Body of pancreas (tissue), 4 donors: ENCODE measurements around the gene PTPRD.

Experiments used
- POLR2A ChIP-seq, 3 donors: fragments of 450-650 bp; IDR thresholded peaks; one replicate each; pipeline ENCODE4 v1.6.1; 2016; ENCODE audit warnings: antibody characterized with exemption in 3 of 3, mild to moderate bottlenecking in 2 of 3
- TF ChIP-seq, protein P1 (sequence below), 7 experiments: fragments of 450-650 bp in 4 of 7; fragments of 200-600 bp in 3 of 7; sonication (generic) in 3 of 7; IDR thresholded peaks; one replicate each; pipeline ENCODE4 v1.5.1; 2016 to 2019; ENCODE audit warnings: antibody characterized with exemption in 7 of 7

DNA sequence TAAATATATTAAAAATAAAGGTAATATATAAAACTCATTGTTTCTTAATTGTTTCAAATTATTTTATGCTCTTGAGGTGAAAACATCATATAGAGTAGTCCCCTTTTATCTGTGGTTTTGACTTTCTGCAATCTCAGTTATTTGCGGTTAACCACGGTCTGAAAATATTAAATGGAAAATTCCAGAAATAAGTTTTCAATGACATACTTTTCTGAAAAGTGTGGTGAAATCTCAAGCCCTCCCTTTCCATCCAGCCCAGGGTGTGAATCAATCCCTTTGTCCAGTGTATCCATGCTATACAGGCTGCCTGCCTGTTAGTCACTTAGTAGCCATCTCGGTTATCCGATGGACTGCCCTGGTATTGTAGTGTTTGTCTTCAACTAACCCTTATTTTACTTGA, 2266.5 kb downstream of the PTPRD start:
- TF ChIP-seq, protein P1, sequence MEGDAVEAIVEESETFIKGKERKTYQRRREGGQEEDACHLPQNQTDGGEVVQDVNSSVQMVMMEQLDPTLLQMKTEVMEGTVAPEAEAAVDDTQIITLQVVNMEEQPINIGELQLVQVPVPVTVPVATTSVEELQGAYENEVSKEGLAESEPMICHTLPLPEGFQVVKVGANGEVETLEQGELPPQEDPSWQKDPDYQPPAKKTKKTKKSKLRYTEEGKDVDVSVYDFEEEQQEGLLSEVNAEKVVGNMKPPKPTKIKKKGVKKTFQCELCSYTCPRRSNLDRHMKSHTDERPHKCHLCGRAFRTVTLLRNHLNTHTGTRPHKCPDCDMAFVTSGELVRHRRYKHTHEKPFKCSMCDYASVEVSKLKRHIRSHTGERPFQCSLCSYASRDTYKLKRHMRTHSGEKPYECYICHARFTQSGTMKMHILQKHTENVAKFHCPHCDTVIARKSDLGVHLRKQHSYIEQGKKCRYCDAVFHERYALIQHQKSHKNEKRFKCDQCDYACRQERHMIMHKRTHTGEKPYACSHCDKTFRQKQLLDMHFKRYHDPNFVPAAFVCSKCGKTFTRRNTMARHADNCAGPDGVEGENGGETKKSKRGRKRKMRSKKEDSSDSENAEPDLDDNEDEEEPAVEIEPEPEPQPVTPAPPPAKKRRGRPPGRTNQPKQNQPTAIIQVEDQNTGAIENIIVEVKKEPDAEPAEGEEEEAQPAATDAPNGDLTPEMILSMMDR (IDR thresholded peaks at IDR 0.05) = no peak
- TF ChIP-seq POLR2A (IDR thresholded peaks at IDR 0.05) = no peak
